CD4-positive, alpha-beta T cell treated with Interleukin-4 for 1 hour (primary cell): Measurements from ENCODE around the gene CLASRP.

Source experiments
- DNase-seq, 2 donors: peaks; one replicate each; pipeline ENCODE4 v3.0.0-alpha.2; 2020 to 2022

The CLASRP gene

DNA sequence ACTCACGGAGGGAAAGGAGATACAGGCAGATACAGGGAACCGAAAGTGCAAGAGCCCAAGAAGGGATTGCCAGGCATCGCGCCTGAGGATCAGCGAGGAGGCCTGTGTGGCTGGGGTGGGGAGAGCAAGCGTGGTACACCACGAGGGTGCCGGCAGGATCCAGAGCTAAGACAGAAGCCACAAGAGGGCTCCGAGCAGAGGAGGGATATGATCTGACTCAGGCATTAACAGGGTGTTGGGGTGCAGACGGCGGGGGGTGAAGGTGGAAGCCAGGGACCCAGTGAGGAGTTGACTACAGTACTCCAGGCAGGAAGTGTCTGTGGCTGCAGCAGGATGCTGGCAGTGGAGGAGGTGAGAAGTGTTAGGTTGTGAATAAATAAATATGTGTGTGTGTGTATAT lies 48.7 kb downstream of the CLASRP start:
- DNase-seq, result peak; percentile 78 to 84

DNA sequence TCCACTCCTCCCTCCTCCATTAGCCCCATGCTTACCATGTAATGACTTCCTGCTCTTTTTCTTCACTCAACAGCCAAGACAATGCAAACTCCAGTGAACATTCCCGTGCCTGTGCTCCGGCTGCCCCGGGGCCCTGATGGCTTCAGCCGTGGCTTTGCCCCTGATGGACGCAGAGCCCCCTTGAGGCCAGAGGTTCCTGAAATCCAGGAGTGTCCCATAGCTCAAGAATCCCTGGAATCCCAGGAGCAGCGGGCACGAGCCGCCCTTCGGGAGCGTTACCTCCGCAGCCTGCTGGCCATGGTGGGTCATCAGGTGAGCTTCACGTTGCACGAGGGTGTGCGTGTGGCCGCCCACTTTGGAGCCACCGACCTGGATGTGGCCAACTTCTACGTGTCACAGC lies 51.2 kb downstream of the CLASRP start:
- no peak for DNase-seq

GRCh38 chr19:45090606-45091005 lies 51.8 kb downstream of the CLASRP start:
- DNase-seq, result no peak

DNA sequence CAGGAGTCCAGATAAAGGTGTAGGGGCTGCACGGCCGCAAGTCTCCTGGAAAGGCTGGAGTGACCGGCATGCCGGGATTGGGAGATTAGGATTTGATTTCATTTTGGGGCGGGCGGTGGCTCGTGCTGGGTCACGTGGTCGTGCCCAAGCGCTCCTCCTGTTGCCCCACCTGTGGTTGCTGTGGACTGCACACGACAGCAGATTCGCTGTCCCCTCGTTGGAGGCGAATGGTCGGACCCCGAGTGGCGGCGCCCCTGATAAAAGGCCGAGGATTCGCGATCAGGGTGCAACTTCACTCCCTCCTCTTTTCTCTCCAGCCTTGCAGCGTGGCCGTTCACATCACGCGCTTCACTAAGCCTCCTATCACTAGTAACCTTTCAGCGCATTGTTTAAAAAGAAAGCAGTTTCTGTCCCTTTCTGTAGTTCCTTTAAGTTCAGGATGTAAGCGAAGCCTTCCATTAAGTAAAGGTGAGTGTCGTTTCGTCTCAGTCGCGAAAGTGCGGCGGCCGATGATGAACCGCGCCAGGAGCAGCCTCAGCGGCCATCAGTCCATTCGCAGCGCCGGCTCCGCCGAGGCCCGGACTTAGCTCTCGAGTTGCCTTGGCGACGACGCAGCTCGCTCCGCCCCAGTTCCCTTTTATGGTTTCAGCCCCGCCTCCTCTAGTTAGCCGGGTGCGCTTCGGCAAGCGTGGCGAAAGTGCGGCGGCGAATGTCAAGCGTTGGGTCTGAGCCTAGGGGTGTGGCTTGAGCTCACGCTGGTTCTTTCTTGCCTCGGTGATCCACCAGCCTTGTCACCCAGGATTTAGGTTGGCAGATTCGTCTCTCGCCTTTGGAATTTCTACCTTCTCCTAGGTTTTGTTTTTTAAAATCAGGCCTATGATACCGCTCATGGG lies 52.4 kb downstream of the CLASRP start:
- peak; percentile 98 for DNase-seq

- DNase-seq, result peak; percentile 95 to 96
Measured at GRCh38 chr19:45092747-45093678, 54.2 kb downstream of the CLASRP start, which contains the start of gene PPP1R37. Gene PPP1R37 (plus strand): TSS chr19:45093179. CDS start chr19:45093326, 147 bp downstream.

- DNase-seq, result no peak
Measured at GRCh38 chr19:45094137-45094536, 55.3 kb downstream of the CLASRP start.

DNA sequence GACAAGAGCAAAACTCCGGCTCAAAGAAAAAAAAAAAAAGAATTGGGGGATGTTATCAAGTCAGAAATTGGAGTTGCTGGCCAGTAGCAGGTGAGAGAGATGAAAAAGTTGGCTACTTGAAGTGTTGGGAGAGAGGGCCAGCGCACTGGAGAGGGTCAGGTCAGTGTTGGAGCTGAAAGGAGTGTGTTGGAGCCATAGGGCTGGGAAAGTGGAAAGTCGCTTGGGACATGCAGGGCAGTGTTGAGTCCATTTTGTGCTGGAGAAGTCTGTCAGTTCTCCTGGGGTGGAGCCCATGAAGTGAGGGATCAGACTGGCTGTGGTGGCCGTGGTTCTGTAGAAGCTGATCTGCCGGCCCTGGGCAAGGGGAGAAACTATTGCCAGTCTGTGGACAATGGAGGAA lies 55.9 kb downstream of the CLASRP start:
- DNase-seq, result no peak

- DNase-seq, result no peak
Measured at GRCh38 chr19:45095496-45096413, 56.9 kb downstream of the CLASRP start.

DNA sequence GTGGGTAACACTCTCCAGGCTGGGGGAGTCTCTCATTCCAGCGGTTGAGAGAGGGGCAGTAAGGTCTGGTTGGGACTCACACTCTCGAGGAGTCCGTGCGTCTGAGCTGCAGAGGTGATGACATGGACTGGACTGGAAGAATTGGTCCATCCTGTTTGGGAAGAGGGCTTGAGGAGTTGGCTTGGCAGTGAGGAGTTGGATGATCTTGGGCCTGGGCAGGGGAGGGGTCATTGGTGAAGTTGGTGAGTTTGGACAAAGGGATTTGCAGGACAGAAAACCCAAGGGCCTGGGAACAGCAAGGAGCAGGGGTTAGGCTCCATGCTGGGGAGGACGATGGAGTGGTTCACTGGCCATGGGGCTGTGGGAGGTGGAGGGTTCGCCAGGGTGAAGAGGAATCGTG lies 57.9 kb downstream of the CLASRP start:
- DNase-seq, result no peak

DNA sequence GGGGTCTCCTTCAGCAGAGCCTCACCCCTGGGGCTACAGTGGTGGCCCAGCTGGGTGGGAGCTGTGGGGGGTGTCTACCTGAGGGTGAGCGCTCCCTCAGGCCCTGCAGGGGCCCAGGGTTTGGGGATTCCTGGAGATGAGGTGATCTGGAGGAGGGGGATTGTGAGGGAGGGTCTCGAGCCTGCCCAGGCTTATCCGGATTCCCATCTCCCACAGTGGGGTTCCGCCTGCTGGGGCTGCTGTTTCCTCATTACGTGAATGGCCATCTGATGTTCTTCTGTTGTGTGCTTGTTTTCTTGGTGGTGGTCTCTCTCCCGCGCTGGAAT lies 58.6 kb downstream of the CLASRP start:
- no peak for DNase-seq

- no peak for DNase-seq
Measured at GRCh38 chr19:45097776-45098520, 59.1 kb downstream of the CLASRP start.

DNA sequence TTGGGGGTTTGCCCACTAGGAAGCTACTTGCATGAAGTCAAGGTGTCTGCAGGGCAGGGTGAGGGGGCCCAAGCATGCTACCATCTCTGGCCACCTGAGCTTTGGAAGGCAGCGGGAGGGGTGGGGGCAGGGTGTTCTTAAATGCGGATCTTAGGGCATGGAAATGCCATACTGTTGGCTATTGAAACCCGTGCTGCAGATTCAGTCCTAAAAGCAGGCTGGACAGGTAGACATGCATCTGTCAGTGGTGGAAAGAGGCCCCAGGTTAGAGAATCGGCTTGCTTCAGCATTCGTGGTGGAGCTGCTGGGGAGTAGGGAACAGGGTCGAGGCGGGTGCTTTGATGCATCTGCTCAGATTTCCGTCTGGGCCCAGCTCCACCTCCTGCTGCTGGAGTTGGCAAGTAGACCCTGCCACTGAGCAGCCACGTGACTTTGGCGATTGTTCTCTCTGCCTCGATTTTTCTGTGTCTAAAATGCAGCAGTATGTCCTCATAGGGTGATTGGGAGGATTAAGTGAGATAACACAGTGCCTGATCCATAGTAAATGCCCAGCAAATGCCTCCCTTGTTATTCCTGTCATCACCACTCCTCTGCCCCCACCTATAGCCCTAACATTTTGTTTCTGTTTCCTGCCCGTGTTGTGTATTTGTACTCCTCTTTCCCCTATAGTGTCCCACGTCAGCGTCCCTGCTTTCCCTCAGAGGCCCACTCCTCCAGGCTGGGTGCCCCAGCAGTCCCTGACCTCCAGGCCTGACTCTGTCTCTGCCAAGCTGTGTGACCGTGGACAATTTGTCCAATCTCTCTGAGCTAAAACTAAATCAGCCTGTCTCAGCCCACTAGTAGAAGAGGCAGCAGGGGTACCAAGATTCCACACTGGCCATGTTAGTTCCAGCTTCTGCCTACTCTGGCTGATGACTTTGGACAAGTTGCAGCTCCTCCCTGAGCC lies 59.9 kb downstream of the CLASRP start:
- no peak for DNase-seq

DNA sequence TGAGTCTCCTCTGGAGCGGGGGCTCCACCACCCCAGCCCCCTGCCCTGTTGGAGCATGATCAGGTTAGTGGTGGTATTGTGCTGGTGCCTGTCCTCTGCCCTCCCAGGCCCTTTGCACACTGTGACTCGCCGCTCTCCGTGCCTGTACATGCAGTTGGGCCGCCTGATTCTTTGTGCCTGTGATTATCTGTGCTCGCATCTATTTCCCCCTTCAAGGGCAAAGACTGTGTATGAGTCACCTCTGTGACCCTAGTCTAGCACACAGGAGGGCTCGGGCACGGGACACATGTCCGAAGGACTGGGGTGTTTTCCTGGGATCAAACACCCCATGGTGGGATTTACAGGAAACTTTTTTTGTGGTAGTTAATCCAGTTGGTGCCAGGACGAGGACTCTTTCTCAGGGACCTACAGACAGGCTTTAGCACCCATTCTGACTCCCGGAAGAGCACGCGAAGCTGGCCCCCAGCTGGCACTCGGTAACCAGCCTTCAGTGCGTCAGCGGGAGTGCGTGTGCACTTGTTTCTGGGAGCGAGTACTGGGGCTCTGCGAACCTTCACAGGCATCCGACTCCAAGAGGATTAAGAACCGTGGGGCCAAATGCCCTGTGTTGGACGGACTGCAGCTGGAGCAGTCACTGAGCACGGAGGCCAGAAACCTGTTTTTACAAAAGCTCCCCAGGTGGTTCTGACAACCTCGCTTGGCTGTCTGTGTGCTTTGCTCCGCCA lies 60.8 kb downstream of the CLASRP start:
- no peak for DNase-seq

GRCh38 chr19:45100201-45100600 lies 61.4 kb downstream of the CLASRP start:
- DNase-seq, result no peak

DNA sequence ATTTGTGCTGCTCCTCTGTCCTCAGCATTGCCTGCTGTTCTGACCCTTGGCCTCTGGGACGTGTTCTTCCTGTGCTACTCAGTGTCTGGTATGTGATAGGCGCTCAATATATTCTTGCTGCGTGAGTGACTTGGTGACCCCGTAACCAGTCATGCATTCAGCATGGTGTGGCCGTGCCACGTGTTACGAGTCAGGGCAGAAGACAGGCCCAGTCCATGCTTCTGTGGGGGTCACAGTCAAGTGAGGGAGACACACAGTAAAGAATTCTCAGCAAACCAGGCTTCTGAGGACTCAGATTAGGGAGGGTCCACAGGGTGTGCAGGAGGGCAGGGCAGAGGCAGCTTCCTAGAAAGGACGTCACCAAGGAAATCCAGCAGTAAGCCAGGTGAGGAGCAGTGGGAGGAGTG lies 62.0 kb downstream of the CLASRP start:
- no peak for DNase-seq

DNA sequence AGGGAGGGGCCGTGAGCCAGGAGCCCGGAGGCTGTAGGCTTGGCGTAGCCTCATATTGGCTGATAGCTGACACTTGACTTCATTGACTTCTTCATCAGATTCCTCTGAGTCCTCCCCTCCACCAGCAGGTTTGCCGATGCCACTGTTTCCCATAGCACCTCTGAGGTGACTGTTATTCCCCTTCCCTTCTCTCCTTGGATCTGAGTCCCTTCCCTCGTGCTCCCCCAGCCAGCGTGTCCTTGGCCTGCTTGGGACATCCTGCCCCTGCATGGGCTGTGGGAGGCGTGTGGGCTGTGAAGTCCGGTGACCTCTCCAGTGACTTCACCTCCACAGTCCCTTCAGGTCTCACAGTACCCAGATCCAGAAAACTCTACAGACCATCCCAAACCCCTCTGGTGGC lies 63.0 kb downstream of the CLASRP start:
- DNase-seq, result no peak

DNA sequence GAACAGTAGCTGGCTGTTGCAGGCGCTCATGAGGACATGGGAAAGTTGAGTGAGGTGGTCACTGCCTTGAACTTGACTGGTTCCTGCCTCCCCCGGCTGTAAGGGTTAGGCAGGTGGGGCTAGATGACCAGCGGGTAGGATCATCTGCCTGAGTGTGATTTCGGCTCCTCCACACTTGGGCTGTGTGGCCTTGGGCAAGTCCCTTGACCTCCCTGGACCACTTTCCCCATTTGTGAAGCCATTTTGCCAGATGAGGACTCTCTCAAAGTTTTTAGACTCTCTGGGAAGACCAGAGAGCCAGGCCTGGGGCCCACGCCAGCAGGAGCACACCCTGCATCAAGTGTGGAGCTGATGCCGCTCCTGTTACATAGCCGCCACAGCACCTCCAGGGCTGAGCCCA lies 63.6 kb downstream of the CLASRP start:
- DNase-seq, result no peak

DNA sequence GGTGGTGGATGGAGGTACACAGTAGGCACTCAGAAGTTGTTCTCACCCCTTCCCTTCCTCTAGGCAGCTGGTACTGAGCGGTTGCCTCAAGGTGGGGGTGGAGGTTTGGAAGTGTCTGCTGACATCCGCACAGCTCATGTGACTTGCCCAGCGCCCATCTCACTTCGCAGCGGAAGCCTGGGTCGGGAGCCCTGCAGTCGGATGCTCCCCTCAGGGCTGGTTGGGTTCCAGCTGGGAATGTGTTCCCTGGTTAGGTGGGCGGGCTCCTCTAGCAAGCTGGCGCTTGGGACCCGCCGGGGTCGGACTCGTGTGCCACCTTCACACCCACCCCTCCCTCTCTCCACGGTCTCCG lies 64.3 kb downstream of the CLASRP start:
- peak; percentile 44 to 50 for DNase-seq

DNA sequence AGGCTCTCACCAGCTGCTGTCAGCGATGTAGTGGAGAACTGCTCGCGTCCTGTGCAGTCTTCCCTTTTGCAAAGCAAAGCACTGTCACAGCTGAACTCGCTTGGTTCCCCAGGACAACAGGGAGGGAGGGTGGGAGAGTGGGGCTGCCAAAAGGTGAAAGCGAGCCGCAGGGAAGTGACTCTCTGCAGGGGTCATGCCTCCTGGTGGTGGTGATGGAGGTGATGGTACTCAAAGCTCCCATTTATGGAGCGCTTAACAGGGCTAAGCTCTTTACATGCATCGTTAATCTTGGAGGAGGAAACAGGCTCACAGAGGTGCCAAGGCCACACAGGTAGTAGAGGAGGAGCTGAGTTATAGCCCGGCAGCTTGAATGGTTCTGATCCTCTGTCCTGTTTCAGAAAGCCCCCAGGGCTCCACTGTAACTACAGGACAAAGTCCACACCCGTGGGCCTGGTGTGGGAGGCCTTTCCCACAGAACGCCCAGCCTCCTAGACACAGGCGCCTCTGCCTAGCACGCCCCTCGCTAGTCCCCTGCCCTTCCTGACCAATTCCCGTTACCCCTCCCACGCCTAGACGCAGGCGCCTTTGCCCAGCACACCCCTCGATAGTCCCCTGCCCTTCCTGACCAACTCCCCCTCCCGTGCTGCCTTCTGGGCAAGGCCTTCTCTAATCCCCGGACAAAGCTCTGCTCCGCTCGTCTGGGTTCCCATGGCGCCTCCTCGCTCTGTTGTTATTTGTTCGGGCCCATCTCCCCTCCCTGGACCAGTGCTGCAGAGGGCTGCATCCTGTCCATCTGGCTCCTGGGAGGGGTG lies 64.9 kb downstream of the CLASRP start:
- DNase-seq, result peak in 1 of 2 donors; percentile 7
